GM19372 (cell line): ENCODE results near the gene OR5J2.
"Not testable (repeated sequence)": the region's sequence is repeated elsewhere in the genome, so short reads cannot be mapped to it uniquely, and the experiment has no call there.

ENCODE experiments used
- ATAC-seq: cut with Tn5 transposase; IDR thresholded peaks from one replicate; pipeline ENCODE4 v1.9.1; 2021; ENCODE audit warnings: mild to moderate bottlenecking, low read depth, moderate library complexity; ENCODE audit not compliant: unreplicated experiment

Gene OR5J2

GRCh38 chr11:56176318-56176717, at the start of gene OR5J2:
OR5J2 (plus strand) TSS chr11:56176618; CDS start chr11:56176618, 0 bp downstream.
- no peak for ATAC-seq

GRCh38 chr11:56140151-56140661, 36.2 kb upstream of the OR5J2 start, which contains the start of gene OR8J3:
OR8J3 (minus strand) TSS chr11:56140201; CDS start chr11:56137718, 2,483 bp downstream.
- ATAC-seq: no peak

DNA sequence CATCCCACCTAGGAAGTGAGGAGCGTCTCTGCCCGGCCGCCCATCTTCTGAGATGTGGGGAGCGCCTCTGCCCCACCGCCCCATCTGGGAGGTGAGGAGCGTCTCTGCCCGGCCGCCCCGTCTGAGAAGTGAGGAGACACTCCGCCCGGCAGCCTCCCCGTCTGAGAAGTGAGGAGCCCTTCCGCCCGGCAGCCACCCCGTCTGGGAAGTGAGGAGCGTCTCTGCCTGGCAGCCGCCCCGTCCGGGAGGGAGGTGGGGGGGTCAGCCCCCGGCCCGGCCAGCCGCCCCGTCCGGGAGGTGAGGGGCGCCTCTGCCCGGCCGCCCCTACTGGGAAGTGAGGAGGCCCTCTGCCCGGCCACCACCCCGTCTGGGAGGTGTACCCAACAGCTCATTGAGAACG, 32.7 kb upstream of the OR5J2 start:
- ATAC-seq: not testable (repeated sequence)

GRCh38 chr11:56151376-56151775, 25.0 kb upstream of the OR5J2 start:
- no peak for ATAC-seq

- ATAC-seq: no peak
Observed at GRCh38 chr11:56152333-56152732, 24.1 kb upstream of the OR5J2 start.

GRCh38 chr11:56160217-56160616, 16.2 kb upstream of the OR5J2 start, which contains the start of gene OR8K5:
OR8K5 (minus strand) TSS chr11:56160317; CDS start chr11:56160317, 0 bp downstream.
- ATAC-seq: no peak

- no peak for ATAC-seq
Observed at GRCh38 chr11:56163804-56164203, 12.6 kb upstream of the OR5J2 start.

DNA sequence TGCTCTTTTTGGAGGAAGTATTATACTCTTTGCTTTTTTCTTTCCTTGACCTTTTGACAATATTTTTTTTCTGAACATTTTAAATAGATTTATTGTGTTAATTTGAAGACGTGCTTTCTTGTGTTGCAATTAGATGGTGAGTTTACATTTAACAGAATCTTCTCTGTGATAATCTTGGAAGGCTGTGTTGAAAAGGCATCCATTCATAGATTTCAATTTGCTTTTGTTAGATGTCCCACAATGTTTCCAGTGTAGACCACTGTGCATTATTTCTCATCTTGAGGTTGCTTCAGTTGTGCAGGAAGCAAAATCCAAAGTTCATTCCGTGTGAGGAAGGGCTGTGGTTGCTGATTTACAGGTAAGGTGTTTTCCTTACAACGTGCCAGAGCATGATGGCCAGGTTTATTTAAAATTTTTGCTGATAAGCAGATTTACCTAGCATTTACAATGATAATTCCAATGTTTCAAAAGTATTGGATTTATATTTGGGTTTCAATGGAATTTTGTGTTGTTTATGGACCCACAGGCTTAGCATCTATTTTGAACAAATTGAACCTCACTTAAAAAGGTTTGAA, 4.1 kb upstream of the OR5J2 start:
- ATAC-seq: no peak

- ATAC-seq: no peak
Observed at GRCh38 chr11:56183459-56183858, 7.0 kb downstream of the OR5J2 start.

DNA sequence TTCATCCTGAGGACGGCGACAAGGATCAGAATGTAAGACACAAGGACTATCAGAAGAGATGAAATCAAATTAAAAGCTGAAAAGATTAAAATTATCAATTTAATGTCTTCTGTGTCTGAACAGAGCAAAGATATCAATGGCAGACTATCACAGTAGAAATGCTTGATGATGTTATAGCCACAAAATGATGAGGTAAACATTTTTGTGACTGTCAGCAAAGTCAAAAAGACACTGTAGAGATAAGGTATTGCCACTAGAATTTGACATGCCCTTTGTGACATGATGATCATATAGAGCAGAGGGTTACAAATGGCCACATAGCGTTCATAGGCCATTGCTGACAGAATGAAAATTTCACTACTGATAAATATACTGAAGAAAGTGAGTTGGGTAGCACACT, 12.2 kb downstream of the OR5J2 start:
- ATAC-seq: no peak

- no peak for ATAC-seq
Observed at GRCh38 chr11:56196705-56197104, 20.3 kb downstream of the OR5J2 start.

DNA sequence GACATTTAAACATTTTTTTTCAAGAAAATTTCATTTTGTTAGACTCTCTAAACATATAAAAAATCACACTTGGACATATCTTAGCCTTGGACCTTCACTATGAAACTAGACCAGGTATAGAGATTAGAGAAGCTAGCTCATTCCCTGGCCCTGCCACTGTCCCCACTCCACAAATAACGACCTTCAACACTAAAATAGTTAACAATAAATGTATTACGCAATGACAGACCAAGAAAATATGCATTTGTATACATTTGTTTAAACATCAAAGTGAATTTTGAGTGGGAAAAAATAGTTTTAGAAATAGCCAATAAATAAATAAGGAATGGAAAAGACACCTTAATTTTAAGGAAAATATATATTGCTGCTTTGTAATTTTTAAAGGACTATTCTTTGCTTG, 20.9 kb downstream of the OR5J2 start:
- no peak for ATAC-seq

DNA sequence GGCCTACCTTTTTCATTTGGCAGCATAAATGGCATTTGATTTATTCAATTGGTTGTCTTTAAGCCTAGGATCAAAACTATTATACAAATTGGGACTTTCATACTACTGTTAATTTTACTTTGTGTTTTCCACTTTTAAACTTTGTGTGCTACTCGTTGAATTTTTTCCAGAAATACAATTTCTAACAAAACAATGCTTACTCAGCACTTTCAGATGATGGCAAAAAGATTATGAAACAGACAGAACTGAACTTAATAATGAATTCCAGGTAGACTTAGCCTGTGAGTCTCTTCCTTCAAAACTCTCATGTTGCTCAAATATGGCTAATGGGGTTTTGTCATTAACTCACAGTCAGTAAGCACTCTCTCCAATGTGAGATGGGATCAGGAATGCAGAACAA, 31.4 kb downstream of the OR5J2 start:
- ATAC-seq: no peak

GRCh38 chr11:56214537-56214936, 38.1 kb downstream of the OR5J2 start:
- ATAC-seq: no peak

- not testable (repeated sequence) for ATAC-seq
Observed at GRCh38 chr11:56219735-56220134, 43.3 kb downstream of the OR5J2 start.
